ENCODE measurements around the gene ZNF821. TPM values are rescaled to one million over a fixed set of nuclear protein-coding genes. Genes with fewer than 3 reads are reported as not detected.
"Not testable (repeated sequence)": the region's sequence is repeated elsewhere in the genome, so short reads cannot be mapped to it uniquely, and the experiment has no call there.

ZNF821 gene
- total RNA-seq, 4 donors from 2014 or later, result 1.3 to 10.1 (median 4.4) TPM

DNA sequence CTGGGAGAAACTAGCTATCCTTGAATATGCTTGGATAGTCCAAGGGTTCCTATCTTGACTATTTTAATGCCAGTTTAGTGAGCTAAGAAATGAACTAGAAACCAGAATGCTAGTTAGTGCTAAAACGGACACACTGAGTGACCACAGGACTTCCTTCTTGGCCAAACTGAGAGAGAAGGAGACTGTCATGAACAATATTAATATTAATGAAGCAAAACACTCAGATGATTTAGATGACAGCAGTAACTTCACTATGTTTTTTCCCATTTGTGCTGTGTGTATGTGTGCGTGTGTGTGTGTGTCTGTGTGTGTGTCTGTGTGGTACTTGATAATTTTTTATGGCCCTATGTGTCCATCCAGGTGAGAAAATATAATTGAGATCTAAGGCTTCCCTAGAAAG lies 40.4 kb downstream of the ZNF821 start:
- TF ChIP-seq, protein P1, sequence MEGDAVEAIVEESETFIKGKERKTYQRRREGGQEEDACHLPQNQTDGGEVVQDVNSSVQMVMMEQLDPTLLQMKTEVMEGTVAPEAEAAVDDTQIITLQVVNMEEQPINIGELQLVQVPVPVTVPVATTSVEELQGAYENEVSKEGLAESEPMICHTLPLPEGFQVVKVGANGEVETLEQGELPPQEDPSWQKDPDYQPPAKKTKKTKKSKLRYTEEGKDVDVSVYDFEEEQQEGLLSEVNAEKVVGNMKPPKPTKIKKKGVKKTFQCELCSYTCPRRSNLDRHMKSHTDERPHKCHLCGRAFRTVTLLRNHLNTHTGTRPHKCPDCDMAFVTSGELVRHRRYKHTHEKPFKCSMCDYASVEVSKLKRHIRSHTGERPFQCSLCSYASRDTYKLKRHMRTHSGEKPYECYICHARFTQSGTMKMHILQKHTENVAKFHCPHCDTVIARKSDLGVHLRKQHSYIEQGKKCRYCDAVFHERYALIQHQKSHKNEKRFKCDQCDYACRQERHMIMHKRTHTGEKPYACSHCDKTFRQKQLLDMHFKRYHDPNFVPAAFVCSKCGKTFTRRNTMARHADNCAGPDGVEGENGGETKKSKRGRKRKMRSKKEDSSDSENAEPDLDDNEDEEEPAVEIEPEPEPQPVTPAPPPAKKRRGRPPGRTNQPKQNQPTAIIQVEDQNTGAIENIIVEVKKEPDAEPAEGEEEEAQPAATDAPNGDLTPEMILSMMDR (IDR thresholded peaks at IDR 0.05), result no peak

DNA sequence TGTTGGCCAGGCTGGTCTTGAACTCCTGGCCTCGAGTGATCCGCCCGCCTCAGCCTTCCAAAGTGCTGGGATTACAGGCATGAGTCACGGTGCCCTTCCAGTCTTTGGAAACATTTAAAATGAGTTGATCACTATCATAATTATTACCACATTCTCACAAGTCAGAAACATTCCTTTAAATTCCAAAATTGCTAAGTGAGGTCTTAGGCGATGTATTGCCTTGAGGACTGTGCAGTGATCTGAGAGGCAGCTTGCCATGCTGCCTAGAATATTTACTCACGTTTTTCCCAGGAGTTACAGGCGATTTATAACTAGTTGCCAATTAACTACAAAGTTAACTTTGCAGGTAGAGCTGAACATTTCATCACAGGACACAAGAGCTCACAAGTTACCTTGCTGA lies 43.9 kb downstream of the ZNF821 start:
- TF ChIP-seq, protein P1 (IDR thresholded peaks at IDR 0.05), result no peak
- no peak for ATAC-seq (ENCODE audit: low FRiP score)
- no peak for DNase-seq (ENCODE audit: low spot score)

More for the DNA sequence above, 40.4 kb downstream of the ZNF821 start:
- no peak for ATAC-seq (ENCODE audit: low FRiP score)
- no peak for DNase-seq (ENCODE audit: low spot score)

- TF ChIP-seq, protein P1 (IDR thresholded peaks at IDR 0.05), result no peak
- DNase-seq (ENCODE audit: low spot score), result no peak
- ATAC-seq (ENCODE audit: low FRiP score), result no peak
Measured at GRCh38 chr16:71837150-71837549, 46.8 kb downstream of the ZNF821 start.

DNA sequence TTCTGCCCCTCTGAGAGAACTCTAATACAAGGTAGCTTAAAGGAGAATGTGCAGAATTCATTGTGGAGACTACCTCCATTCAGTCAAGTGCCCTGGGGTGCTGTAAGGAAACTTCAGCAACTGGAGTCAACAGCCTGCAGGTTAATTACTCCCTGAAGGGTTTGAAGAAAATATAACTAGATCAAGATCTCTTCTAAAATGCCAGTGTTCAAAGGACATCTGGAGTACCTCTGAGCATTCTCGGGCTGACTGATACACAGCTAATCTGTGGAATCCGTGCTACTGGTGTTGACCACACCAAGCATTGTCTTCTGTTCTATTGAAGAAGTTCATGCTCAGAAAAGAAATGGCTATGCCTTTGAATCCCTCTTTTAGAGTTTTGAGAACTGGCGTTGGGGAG lies 49.7 kb downstream of the ZNF821 start:
- no peak for ATAC-seq (ENCODE audit: low FRiP score)
- TF ChIP-seq, protein P1 (IDR thresholded peaks at IDR 0.05), result no peak

GRCh38 chr16:71832112-71832511 lies 51.9 kb downstream of the ZNF821 start:
- ATAC-seq (ENCODE audit: low FRiP score); DNase-seq (ENCODE audit: low spot score): not testable (repeated sequence)

More for the DNA sequence above, 49.7 kb downstream of the ZNF821 start:
- DNase-seq (ENCODE audit: low spot score), result no peak

DNA sequence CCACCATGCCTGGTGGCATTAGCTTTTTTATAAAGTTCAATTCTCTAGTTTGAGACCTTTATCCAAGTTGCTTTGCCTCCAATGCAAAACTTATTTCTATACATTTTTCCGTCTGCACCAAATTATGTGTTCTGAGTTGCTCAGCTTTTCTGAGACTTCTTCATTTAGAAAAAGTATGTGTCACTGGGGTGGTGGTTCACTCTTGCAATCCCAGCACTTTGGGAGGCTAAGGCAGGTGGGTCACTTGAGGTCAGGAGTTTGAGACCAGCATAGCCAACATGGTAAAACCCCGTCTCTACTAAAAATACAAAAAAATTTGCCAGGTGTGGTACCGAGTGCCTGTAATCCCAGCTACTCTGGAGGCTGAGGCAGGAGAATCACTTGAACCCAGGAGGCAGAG lies 52.3 kb downstream of the ZNF821 start:
- not testable (repeated sequence) for ATAC-seq (ENCODE audit: low FRiP score); DNase-seq (ENCODE audit: low spot score)

GRCh38 chr16:71830359-71830758 lies 53.6 kb downstream of the ZNF821 start:
- DNase-seq (ENCODE audit: low spot score), result no peak
- TF ChIP-seq, protein P1 (IDR thresholded peaks at IDR 0.05), result no peak
- ATAC-seq (ENCODE audit: low FRiP score), result no peak

GRCh38 chr16:71826533-71827017 lies 57.4 kb downstream of the ZNF821 start:
- TF ChIP-seq, protein P1 (IDR thresholded peaks at IDR 0.05), result no peak
- DNase-seq (ENCODE audit: low spot score), result no peak
- no peak for ATAC-seq (ENCODE audit: low FRiP score)

DNA sequence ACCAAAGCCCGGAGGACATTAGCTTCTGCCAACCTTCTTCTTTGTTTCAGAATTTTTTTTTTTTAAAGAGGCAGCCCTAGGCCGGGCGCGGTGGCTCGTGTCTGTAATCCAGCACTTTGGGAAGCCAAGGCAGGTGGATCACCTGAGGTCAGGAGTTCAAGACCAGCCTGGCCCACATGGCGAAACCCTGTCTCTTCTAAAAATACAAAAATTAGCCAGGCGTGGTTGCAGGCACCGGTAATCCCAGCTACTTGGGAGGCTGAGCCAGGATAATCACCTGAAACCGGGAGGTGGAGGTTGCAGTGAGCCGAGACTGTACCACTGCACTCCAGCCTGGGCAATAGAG lies 66.9 kb downstream of the ZNF821 start:
- not testable (repeated sequence) for ATAC-seq (ENCODE audit: low FRiP score); DNase-seq (ENCODE audit: low spot score)

Measured in omental fat pad (tissue), 4 donors.